Measurements from ENCODE around the gene CHCHD6. TPM values are rescaled to one million over a fixed set of nuclear protein-coding genes. Genes with fewer than 3 reads are reported as not detected.

CHCHD6 gene
- total RNA-seq, 1 experiment from 2014 or later: 40.9 TPM

DNA sequence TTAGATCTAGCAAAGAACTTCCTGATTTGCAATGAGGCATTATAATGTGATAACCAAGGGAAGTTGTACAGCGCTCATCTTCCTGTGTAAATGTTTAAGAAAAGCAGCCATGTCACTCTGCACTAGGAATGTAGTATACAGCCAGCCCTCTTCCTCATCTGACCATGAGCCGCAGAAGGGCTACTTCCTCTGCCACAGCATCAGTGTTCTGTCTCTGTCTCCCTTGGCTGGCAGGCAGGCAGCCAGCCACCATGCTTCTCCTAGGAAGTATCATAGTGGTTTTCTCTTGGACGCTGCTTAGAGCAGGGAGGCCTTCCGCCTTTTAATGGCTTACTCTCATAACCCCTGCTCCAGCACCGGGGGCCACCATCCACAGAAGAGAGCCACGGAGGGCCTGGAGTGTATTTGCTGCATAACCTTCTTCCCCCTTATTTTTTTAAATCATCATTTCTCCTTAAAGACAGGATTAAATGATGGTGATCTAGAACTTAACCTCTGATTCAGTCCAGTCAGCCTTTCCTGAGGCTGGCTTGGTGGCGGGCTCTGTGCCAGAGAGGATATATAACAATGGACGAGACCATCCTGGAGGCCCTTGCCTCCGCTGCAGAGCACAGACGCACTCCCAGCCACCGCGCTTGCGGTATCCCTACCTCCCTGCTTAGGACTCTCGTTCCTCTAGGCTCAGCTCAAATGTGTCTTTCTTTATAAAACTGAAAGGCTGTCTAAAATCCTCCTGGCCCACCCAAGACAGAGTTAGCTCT is 221.6 kb downstream of the CHCHD6 start:
- POLR2A ChIA-PET: no interaction called here
- Mint-ChIP-seq H3K9me3 (peaks cover 2% of the 10 kb centered on the region), H3K36me3 (peaks cover under 1% of the 10 kb centered on the region), H3K27ac (peak overlapping the region; percentile 32; the same call in 1 of the 2 replicates), H3K4me1 (peaks cover 6% of the 10 kb centered on the region; the same call in 1 of the 2 replicates), H3K4me3 (no peak overlapping the region), H3K27me3 (ENCODE audit: low read depth) (no peaks in the 10 kb centered on the region)
- no peak for ATAC-seq
- TF ChIP-seq ZNF263 (CRISPR knock-in tag; IDR thresholded peaks at IDR 0.05; ENCODE audit: low read depth): no peak
- no peak for TF ChIP-seq GTF2I (CRISPR knock-in tag; conservative IDR thresholded peaks at IDR 0.05)
- no peak for TF ChIP-seq ATF1 (CRISPR knock-in tag; IDR thresholded peaks at IDR 0.05)
- TF ChIP-seq, protein P1, sequence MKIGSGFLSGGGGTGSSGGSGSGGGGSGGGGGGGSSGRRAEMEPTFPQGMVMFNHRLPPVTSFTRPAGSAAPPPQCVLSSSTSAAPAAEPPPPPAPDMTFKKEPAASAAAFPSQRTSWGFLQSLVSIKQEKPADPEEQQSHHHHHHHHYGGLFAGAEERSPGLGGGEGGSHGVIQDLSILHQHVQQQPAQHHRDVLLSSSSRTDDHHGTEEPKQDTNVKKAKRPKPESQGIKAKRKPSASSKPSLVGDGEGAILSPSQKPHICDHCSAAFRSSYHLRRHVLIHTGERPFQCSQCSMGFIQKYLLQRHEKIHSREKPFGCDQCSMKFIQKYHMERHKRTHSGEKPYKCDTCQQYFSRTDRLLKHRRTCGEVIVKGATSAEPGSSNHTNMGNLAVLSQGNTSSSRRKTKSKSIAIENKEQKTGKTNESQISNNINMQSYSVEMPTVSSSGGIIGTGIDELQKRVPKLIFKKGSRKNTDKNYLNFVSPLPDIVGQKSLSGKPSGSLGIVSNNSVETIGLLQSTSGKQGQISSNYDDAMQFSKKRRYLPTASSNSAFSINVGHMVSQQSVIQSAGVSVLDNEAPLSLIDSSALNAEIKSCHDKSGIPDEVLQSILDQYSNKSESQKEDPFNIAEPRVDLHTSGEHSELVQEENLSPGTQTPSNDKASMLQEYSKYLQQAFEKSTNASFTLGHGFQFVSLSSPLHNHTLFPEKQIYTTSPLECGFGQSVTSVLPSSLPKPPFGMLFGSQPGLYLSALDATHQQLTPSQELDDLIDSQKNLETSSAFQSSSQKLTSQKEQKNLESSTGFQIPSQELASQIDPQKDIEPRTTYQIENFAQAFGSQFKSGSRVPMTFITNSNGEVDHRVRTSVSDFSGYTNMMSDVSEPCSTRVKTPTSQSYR (CRISPR knock-in tag; IDR thresholded peaks at IDR 0.05): no peak
- TF ChIP-seq PRRX2 (CRISPR knock-in tag; IDR thresholded peaks at IDR 0.05): no peak
- no peak for TF ChIP-seq ZNF423 (CRISPR knock-in tag; IDR thresholded peaks at IDR 0.05)
- TF ChIP-seq ZNF396 (CRISPR knock-in tag; IDR thresholded peaks at IDR 0.05; ENCODE audit: borderline replicate concordance): no peak
- TF ChIP-seq, protein P2, sequence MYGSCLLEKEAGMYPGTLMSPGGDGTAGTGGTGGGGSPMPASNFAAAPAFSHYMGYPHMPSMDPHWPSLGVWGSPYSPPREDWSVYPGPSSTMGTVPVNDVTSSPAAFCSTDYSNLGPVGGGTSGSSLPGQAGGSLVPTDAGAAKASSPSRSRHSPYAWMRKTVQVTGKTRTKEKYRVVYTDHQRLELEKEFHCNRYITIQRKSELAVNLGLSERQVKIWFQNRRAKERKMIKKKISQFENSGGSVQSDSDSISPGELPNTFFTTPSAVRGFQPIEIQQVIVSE (CRISPR knock-in tag; IDR thresholded peaks at IDR 0.05; ENCODE audit: borderline replicate concordance): no peak
- TF ChIP-seq SP1 (CRISPR knock-in tag; conservative IDR thresholded peaks at IDR 0.05): no peak
- no peak for TF ChIP-seq ZNF317 (CRISPR knock-in tag; IDR thresholded peaks at IDR 0.05; ENCODE audit: borderline replicate concordance, low read depth)
- TF ChIP-seq, protein P3, sequence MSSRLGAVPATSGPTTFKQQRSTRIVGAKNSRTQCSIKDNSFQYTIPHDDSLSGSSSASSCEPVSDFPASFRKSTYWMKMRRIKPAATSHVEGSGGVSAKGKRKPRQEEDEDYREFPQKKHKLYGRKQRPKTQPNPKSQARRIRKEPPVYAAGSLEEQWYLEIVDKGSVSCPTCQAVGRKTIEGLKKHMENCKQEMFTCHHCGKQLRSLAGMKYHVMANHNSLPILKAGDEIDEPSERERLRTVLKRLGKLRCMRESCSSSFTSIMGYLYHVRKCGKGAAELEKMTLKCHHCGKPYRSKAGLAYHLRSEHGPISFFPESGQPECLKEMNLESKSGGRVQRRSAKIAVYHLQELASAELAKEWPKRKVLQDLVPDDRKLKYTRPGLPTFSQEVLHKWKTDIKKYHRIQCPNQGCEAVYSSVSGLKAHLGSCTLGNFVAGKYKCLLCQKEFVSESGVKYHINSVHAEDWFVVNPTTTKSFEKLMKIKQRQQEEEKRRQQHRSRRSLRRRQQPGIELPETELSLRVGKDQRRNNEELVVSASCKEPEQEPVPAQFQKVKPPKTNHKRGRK (CRISPR knock-in tag; IDR thresholded peaks at IDR 0.05; ENCODE audit: borderline replicate concordance): no peak
- no peak for TF ChIP-seq SMAD3 (CRISPR knock-in tag; IDR thresholded peaks at IDR 0.05; ENCODE audit: borderline replicate concordance)
- TF ChIP-seq, protein P4, sequence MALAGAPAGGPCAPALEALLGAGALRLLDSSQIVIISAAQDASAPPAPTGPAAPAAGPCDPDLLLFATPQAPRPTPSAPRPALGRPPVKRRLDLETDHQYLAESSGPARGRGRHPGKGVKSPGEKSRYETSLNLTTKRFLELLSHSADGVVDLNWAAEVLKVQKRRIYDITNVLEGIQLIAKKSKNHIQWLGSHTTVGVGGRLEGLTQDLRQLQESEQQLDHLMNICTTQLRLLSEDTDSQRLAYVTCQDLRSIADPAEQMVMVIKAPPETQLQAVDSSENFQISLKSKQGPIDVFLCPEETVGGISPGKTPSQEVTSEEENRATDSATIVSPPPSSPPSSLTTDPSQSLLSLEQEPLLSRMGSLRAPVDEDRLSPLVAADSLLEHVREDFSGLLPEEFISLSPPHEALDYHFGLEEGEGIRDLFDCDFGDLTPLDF (CRISPR knock-in tag; IDR thresholded peaks at IDR 0.05): no peak
- DNase-seq (ENCODE audit: low spot score): no peak
- CTCF ChIA-PET: no interaction called here

DNA sequence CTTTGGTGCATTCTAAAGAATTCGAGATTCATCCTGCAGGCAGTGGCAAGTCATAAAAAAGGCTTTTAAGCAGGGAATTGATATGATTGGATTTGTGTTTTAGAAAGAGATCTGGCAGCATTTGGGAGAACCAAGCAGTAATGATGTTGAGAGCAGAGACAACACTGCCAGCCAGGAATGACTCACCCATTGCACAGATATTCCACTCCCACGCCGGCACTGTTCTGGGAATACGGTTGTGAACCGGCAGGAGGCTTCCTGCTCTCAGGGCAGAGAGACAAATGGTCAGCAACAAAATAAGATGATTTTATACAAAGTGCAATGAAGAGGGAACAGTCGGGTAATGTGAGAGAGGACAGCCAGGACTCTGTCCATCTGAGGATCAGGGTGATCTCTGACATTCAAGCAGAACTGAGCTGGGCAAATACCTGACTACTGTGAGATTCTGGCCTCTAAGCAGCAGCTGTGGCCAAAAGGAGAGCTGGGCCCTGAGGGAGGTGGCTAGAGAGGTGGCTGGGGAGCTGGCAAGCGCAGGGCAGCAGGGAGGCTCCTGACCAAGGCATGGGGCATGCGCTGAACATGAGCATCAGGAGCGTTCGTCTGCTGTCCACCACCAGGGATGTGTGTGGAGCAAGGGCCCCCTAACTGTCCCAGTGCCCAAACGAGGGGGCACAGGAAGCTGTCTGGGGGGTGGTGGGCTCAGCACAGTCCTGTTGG is 222.8 kb downstream of the CHCHD6 start:
- H3K9me3 Mint-ChIP-seq: no peaks in the 10 kb centered on the region
- no peaks in the 10 kb centered on the region for H3K36me3 Mint-ChIP-seq
- ATAC-seq: no peak
- DNase-seq (ENCODE audit: low spot score): no peak
- peaks cover 6% of the 10 kb centered on the region; the same call in 1 of the 2 replicates for H3K4me1 Mint-ChIP-seq
- ChIA-PET POLR2A (no interaction called here), CTCF (interaction anchor here (0.7 to 2.2 kb wide), 4 partner anchors 12 to 175 kb away, joined by 3 to 9 read pairs (median 6); partner anchors contain the start of gene PLXNA1)
- no peaks in the 10 kb centered on the region for H3K27me3 Mint-ChIP-seq (ENCODE audit: low read depth)
- no peak overlapping the region for H3K4me3 Mint-ChIP-seq
- H3K27ac Mint-ChIP-seq: no peak overlapping the region; the same call in 1 of the 2 replicates
- TF ChIP-seq ZNF317 (CRISPR knock-in tag; IDR thresholded peaks at IDR 0.05; ENCODE audit: borderline replicate concordance, low read depth): no peak
- no peak for TF ChIP-seq CREB1 (CRISPR knock-in tag; IDR thresholded peaks at IDR 0.05)
- no peak for TF ChIP-seq NFATC4 (CRISPR knock-in tag; IDR thresholded peaks at IDR 0.05)
- no peak for TF ChIP-seq ELF4 (CRISPR knock-in tag; IDR thresholded peaks at IDR 0.05; ENCODE audit: low read depth)
- TF ChIP-seq, protein P5, sequence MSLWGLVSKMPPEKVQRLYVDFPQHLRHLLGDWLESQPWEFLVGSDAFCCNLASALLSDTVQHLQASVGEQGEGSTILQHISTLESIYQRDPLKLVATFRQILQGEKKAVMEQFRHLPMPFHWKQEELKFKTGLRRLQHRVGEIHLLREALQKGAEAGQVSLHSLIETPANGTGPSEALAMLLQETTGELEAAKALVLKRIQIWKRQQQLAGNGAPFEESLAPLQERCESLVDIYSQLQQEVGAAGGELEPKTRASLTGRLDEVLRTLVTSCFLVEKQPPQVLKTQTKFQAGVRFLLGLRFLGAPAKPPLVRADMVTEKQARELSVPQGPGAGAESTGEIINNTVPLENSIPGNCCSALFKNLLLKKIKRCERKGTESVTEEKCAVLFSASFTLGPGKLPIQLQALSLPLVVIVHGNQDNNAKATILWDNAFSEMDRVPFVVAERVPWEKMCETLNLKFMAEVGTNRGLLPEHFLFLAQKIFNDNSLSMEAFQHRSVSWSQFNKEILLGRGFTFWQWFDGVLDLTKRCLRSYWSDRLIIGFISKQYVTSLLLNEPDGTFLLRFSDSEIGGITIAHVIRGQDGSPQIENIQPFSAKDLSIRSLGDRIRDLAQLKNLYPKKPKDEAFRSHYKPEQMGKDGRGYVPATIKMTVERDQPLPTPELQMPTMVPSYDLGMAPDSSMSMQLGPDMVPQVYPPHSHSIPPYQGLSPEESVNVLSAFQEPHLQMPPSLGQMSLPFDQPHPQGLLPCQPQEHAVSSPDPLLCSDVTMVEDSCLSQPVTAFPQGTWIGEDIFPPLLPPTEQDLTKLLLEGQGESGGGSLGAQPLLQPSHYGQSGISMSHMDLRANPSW (CRISPR knock-in tag; conservative IDR thresholded peaks at IDR 0.05; ENCODE audit: low read depth): no peak
- TF ChIP-seq, protein P6, sequence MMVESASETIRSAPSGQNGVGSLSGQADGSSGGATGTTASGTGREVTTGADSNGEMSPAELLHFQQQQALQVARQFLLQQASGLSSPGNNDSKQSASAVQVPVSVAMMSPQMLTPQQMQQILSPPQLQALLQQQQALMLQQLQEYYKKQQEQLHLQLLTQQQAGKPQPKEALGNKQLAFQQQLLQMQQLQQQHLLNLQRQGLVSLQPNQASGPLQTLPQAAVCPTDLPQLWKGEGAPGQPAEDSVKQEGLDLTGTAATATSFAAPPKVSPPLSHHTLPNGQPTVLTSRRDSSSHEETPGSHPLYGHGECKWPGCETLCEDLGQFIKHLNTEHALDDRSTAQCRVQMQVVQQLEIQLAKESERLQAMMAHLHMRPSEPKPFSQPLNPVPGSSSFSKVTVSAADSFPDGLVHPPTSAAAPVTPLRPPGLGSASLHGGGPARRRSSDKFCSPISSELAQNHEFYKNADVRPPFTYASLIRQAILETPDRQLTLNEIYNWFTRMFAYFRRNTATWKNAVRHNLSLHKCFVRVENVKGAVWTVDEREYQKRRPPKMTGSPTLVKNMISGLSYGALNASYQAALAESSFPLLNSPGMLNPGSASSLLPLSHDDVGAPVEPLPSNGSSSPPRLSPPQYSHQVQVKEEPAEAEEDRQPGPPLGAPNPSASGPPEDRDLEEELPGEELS (CRISPR knock-in tag; IDR thresholded peaks at IDR 0.05): no peak

Measured in WTC11 (cell line).